ENCODE data around the gene ID3.

The ID3 gene

GRCh38 chr1:23515905-23516304 is 43.4 kb downstream of the ID3 start:
- TF ChIP-seq, protein P1, sequence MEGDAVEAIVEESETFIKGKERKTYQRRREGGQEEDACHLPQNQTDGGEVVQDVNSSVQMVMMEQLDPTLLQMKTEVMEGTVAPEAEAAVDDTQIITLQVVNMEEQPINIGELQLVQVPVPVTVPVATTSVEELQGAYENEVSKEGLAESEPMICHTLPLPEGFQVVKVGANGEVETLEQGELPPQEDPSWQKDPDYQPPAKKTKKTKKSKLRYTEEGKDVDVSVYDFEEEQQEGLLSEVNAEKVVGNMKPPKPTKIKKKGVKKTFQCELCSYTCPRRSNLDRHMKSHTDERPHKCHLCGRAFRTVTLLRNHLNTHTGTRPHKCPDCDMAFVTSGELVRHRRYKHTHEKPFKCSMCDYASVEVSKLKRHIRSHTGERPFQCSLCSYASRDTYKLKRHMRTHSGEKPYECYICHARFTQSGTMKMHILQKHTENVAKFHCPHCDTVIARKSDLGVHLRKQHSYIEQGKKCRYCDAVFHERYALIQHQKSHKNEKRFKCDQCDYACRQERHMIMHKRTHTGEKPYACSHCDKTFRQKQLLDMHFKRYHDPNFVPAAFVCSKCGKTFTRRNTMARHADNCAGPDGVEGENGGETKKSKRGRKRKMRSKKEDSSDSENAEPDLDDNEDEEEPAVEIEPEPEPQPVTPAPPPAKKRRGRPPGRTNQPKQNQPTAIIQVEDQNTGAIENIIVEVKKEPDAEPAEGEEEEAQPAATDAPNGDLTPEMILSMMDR (IDR thresholded peaks at IDR 0.05; ENCODE audit: low read depth, low read length) = no peak
- H3K4me3 ChIP-seq (ENCODE audit: low read depth, low read length) = no peak overlapping the region
- H3K27ac ChIP-seq = no peak overlapping the region
- H3K9me3 ChIP-seq (ENCODE audit: severe bottlenecking) = no peaks in the 10 kb centered on the region
- no peaks in the 10 kb centered on the region for H3K27me3 ChIP-seq (ENCODE audit: insufficient read depth, low read depth, severe bottlenecking)
- H3K36me3 ChIP-seq = peaks cover 90% of the 10 kb centered on the region
- no peak for DNase-seq

DNA sequence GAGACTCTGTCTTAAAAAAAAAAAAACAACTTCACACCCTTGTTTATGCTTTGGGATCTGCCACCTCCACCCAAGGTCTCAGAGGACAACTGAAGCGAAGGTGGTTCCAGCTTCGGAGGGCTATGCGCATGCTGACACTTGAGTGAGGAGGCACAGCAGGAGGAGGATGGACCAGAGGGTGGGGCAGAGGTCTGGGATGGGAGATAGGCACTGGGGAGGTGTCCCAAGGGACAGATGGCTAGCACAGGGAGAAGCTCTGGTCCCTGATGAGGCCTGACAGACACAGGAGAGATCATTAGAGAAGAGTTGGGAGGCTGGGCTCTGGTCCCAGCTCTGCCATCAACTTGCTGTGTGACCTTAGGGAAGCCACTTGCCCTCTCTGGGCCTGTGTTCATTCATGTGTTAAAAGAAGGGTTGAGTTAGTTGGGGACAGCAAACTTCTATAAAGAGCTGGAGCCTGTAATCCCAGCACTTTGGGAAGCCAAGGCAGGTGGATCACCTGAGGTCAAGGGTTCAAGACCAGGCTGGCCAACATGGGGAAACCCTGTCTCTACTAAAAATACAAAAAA is 45.1 kb downstream of the ID3 start:
- H3K4me3 ChIP-seq (ENCODE audit: low read depth, low read length) = no peak overlapping the region
- DNase-seq = no peak
- H3K27me3 ChIP-seq (ENCODE audit: insufficient read depth, low read depth, severe bottlenecking) = no peaks in the 10 kb centered on the region
- peaks cover 92% of the 10 kb centered on the region for H3K36me3 ChIP-seq
- no peak overlapping the region for H3K27ac ChIP-seq
- TF ChIP-seq, protein P1 (IDR thresholded peaks at IDR 0.05; ENCODE audit: low read depth, low read length) = no peak
- H3K9me3 ChIP-seq (ENCODE audit: severe bottlenecking) = no peaks in the 10 kb centered on the region

- no peaks in the 10 kb centered on the region for H3K9me3 ChIP-seq (ENCODE audit: severe bottlenecking)
- H3K27ac ChIP-seq = no peak overlapping the region
- no peaks in the 10 kb centered on the region for H3K27me3 ChIP-seq (ENCODE audit: insufficient read depth, low read depth, severe bottlenecking)
- H3K4me3 ChIP-seq (ENCODE audit: low read depth, low read length) = no peak overlapping the region
- no peak for DNase-seq
- peaks cover 81% of the 10 kb centered on the region for H3K36me3 ChIP-seq
- TF ChIP-seq, protein P1 (IDR thresholded peaks at IDR 0.05; ENCODE audit: low read depth, low read length) = no peak
Measured at GRCh38 chr1:23509896-23510295, 49.4 kb downstream of the ID3 start.
